HG03060 (cell line): ENCODE measurements around the gene GPS1.

Experiments used
- ATAC-seq: cut with Tn5 transposase; IDR thresholded peaks from one replicate; pipeline ENCODE4 v1.9.1; 2021; ENCODE audit warnings: low read depth, moderate number of reproducible peaks; ENCODE audit not compliant: unreplicated experiment

GPS1 gene

DNA sequence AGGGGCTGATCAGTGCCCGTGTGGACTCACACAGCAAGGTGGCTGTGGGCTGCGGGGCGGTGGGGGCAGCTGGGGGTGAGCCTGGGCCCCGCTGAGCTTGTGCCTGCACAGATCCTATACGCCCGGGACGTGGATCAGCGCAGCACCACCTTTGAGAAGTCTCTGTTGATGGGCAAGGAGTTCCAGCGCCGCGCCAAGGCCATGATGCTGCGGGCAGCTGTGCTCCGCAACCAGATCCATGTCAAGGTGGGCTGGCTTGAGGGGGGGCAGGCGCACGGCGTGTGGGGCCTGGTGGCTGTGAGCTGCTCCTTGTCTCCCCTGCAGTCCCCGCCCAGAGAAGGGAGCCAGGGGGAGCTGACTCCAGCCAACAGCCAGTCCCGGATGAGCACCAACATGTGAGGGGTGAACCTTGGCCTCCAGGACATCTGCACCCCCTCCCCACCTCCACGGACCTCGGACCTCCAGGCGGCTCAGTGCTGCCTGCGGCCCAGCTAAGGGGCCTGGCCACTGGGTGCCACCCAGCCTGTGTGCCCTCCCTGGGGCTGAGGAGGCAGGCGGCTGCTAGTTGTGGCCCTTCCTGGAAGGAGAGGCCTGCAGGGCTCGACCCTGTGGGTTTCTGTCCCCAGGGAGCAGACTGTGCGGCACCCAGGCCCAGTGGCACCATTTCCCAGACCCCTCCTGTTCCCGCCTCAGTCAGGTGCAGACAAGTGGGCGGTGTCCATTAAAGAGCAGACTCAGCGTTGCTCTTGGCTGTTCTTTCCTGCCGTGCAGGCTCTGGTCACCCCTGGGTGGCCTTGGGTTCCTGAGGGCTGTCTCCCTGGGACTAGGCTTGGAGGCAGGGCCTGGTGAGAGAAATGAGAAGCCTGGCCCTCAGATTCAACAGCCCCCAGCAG, 5.3 kb downstream of the GPS1 start:
- ATAC-seq = no peak

DNA sequence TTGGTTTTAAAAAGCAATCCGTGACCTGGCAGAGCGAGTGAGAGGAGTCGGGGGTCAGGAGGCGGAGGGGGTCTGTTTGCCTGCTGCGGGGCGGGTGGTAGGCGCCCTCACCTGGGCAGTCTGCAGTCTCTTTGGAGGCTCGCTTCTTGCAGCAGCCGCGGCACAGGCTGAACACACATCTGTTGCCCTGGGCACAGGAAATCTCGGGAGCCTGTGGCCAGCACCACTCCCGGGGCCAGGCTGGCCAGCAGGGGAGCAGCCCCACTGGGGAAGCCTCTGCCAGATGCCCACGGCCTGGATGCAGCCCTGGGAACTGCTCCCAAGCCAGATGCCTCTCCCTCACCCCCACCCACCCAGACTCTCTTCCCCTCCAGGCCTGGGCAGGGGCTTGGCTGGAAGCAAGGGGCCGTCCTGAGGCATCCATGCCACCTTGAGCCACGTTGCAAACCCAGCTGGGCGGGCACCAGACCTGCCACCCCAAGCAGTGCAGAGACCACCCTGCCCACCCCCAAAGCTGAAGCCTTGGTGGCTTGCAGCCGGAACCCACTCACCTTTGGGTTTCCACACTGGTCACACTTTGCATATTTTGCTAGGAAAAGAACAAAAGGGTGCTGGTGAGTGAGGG, 6.6 kb downstream of the GPS1 start:
- no peak for ATAC-seq

DNA sequence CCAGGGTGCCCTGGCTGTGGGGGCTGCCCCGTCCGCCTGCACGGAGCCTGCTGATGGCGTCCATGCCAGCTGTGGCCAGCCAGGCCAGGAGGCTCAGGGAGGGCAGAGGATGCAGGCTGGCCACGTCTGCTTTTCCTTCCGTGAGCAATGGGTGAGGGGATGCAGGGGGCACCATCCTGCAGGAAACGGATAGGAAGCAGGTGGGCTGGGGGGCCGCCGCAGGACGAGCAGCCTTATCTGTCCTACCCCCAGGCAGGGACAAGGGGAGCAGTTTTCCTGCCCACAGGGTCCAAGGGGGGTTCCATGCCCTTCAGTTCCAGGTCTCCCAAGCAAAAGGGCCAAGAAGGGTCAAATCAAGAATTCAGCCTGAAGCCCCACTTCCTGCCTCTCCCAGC, 7.2 kb downstream of the GPS1 start:
- no peak for ATAC-seq

DNA sequence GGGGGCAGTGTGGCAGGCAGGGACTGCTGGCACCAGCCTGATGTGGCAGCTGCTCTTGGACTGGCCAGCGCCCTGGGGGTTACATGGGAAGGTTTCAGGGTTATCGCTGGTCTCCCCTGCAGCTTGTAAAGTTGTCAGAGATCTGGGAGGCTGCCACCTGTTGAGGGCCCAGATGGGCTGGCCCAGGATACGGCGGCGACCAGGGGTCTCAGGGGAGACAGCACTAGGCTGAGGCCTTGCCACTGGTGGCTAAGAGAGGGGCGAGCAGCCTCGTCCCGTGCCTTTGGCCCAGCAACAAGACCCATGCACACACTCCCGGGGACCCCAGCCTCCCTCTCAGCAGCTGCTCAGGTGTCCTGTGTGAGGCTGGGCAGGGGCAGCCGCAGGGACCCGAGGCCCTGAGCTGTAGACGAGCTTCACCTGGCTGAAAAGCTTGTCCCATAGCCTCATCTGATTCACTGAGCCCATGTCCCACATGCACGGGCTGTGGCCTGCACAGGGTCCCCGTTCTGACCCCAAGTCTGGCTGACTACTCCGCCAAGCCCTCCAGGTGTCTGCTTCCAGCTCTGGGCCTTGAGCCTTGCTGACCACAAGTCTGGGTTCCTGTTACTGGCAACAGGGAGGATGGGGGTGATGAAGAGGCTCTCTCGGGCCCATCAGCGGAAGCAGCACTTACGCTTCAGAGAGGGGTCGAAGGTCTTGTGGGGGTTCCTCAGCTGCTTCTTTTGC, 7.7 kb downstream of the GPS1 start:
- ATAC-seq = no peak

DNA sequence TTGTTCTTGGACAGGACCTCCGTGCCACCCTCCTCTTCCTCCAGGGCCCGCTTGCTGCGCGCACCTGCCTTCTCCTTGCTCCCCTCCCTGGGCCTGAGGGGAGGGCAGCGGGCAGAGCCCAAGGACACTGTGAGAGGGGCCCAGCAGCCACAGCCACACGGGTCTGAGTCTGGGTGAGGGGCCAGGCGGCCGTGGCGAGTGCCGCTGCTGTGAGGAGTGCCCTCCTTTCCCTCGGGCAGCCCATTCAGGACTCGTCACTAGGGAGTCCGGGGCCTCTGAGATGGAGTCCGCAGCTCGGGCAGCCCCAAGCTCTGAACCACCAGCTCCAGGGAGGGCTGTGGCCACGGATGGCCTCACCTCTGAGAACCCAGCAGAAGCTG, 8.3 kb downstream of the GPS1 start:
- no peak for ATAC-seq

DNA sequence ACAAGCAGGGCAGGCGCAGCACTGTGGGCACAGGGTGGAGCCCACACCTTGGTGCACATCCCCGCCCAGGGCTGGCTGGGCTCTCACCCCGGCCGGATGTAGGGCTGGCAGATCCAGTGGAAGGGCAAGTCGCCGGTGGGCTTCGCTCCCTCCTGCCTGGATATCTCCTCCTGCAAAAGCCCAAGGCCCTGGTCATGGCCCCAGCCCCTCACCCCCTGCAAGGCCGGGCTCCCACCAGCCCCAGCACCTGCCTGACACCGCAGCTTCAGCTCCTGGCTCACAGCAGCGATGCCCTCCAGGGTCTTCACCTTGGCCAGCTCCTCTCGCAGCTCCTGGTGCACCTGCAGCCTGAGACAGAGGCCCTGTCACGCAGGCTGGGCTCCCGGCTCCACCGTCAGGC, 8.9 kb downstream of the GPS1 start:
- ATAC-seq = no peak

DNA sequence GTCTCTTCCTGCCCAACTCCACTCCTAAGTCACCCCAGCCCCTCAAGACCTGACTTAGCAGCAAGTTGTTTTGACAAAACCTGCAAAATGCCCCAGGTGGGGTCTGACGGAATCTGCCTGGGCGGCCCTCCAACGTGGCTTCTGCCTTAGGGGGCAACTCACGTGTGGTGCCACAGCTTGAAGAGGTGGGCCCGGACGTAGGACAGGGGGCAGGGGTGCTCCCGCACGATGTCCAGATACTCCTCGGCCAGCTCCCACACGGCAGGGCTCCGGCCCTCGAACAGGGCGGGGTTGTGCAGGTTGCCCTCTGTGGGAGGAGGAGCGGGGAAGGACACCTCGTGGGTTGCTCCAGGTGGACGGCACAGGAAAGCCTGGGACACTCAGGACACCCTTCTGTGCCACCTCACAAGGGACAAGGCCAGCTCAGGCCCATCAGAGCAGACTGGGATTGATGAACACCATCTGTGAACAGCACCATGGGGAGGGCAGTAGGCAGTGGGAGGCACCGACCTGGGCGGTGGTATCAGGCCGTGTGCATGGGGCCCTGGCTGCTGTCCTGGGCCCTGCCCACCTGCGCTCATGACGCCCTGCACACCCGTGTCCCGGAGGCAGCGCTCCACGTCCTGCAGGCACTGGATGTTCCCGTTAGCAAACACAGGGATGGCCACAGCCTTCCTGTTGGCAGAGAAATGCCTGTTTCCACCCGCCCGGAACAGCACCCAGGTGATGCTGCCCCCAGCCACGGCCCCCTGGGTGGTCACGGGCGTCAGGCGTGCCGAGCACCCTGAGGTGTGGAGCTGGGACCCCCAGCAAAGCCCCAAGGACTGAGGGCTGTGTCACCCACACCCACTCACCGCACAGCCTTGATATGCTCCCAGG, 9.6 kb downstream of the GPS1 start:
- ATAC-seq = no peak

DNA sequence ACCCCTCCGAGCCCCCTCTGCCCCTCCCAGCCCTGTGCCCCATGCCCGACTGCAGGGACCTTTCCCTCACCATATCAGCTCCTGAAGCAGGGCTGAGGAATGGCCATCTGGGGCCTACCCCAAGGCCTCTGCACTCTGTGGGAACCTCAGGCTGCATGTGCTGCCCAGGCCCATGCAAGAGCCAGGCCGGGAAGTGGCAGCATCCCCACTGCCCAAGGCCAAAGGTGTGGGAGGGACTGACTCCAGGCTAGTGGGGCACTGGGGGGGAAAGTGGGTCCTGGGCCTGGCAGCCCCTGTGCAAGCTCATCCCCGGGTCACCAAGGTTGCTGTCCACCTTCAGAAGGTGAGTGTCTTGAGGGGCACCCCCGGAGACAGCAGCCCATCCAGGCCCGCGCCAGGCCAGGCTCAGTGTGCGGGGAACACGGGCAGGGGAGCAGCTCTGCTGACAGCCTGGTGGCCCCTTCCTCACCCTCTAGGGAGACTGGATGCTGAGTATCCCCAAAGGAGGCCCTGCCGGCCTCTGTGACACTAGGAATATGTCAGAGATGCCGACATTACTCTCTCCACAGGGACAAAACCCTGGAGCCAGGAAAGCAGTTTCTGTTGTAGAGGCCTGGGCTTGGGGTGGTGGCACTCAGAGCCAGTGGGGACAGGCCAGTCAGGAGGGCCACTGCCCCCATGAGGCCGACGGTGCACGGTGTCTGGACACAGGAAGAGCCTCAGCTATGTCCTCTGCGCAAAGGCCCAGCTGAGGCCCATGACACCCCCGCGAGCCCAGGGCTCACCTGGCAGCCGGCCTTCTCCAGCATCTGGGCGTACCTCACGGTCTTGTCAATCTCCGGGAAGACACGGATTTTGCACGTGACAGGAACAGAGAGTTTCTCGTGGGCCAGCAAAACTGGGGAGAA, 10.6 kb downstream of the GPS1 start:
- ATAC-seq = no peak

DNA sequence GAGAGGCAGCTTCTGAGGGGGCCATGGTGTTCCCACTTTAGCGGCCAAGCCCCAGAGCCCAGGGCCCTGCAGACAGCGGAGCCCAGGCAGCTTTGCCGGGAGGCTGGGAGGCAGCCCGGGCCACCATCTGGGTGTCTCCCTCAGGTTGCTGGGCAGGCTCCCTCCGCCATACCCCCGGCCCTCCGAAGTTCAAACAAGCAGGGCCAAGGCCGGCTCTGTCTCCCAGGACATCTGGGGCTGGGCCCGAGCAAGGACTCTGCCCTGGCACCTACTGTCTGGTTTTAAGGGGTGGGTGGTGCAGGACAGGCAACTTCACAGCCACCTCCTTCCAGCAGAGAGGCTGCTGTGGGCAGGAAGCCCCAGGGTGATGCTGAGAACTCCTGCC, 11.3 kb downstream of the GPS1 start:
- no peak for ATAC-seq

DNA sequence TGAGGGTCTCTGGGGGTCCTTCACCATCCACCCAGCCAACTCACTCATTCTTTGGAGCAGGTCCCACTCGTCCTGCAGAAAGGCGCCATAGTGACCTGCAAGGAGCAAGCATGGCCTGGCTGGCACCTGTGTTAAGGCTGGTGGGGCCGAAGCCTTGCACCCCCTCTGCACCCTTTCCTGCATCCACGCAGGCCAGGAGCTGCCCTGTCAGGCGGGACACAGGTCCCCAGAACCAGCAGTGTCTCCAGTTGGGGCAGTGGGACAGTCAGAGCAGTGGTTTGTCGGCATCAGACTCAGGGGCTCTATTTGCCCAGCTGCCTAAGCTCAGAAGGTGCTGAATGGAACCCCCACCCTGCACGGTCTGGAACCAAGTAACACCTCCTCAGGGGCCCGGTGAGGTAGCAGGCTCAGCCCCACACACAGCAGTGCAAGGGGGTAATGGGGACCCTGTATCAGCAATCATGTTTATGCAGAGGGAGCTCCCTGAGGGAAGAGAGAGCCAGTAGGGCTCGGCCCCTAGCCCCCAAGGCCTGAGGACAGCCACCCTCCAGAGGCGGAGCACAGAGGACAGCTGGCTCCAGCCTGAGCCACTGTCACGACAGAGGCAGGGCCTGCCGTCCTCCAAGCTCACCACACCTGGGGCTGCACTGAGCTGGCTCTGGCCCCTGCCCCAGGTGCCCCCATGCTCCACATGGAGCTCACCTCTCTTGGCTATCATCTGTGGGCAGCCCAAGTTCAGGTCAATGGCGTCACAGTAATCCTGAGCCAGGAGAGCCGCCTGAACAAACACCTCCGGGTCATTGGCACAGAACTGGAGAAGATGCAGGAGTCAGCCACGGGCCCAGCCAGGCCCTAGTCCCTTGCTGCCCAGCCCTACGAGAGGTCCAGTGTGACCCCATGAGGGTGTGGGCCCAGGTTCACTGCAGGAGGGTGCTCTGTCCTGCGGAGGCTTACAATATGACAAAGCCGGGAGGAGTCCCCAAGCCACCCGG, 12.0 kb downstream of the GPS1 start:
- ATAC-seq = no peak

DNA sequence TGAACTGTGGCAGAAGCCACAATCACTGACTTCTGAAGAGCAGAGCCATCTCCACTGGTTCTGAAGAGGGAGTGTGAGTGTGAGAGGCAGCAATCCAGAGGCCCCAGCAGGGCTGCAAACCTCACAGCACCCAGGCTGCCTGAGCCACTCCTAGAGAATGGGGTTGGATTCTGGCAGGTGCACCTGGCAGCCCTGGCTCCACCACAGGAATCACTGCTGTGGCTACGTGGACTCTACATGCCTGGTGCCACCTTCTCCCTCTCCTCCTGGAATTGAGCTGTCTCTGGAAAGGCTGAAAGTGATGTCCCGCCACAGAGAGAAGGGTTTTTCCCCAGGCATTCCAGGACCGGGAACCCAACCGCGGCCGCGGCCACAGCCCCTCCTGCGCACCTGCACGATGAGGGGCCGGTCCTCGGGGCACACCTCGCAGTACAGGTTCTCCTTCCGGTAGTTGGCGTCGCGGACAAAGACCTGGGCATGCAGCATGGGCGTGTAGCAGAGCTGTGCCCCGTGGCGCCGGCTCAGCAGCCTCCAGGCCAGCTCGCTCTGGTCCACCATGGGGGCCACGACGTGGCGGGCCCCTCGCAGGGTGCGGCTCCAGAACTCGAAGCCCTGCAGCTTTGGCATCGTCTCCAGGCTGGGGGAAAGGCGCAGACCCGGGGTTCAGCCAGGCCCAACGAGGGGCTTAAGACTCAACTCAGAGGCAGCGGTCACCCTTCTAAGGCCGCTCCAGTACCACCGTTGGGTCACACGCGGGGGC, 12.9 kb downstream of the GPS1 start:
- no peak for ATAC-seq

DNA sequence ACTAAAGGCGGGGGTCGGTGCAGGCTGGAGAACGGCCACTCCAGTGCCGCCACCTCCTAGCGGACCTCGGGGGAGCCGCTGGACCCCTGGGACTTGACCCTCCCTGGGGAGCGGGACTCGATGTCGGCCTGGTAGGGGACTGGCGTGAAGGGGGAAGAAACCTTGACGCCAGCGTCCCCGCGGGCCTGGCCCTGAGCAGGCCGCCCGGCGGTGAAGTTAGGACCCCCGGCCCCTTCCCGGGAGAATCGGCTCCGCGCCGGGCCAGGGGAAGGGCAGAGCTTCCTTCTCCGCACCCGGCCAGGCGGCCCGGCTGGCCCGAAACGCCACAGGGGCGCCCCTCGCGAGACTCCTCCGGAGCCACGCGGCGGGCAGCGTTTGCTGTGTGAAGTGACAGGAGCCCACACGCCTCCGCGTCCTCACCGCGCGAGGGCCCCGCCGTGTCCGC, 13.5 kb downstream of the GPS1 start:
- ATAC-seq = no peak

DNA sequence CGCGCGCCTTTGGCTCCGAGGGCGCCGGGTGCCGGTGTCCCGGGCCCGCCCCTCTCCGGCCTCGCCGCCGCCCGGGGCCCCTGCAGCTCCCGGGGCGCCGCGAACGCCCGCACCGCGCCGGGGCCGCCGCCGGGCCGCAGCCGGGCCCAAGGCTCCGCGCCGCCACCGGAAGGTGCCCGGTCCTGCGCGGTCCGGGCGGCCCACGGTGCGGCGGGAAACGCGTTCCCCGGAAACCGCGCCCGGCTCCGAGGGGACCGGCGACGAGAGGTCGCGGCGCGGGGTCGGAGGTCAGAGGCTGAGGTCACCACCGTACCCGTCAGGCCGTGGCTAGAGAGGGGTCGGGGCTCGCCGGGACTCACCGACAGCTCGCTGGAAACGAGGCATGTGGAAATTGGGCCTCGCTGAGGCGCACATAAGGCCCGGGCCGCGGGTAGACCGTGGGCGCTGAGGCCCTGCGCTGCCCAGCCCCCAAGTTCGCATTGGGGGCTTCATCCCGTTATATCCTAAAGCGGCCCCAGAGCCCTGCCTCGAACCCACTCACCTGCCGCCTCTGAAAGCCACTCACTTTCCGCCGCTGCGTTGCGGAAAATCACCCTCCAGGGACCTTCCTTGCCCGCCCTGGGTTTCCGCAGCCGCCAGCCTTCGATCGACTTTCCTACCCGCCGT, 14.1 kb downstream of the GPS1 start, which contains the start of gene DUS1L:
DUS1L (minus strand) TSS at position 167 of the 666 bp plus-strand sequence. CDS start 745 bp downstream, outside the sequence.
- no peak for ATAC-seq

DNA sequence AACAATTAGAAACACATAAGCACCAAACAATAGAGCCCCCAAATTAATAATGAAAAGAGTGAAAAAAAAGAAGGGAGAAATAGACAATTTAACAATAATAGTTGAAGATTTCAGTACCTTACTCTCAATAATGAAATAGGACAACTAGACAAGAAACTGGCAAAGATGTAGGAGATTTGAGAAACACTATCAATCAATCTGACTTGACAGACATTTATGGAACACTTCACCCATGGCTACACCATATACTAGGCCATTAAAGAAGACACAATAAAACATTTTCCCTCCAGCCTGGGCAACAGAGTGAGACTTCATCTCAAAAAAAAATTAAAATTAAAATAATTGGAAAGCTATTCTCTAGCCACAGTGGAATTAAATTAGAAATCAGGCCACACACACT, 18.9 kb downstream of the GPS1 start:
- no peak for ATAC-seq

DNA sequence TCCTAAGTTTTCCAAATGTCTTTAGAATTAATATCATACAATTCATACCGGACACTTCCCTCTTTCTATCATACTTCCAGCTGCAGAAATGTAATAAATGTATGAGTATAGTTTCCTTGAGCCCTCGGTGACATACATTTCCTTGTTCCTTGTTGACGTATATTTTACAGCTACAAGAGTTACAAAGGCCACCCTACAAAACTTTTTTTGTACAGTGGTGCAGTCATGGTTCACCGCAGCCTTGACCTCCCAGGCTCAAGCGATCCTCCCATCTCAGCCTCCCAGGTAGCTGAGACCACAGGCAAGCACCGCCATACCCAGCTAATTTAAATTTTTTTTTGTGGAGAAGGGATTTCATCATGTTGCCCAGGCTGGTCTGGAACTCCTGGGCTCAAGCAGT, 21.1 kb downstream of the GPS1 start:
- no peak for ATAC-seq

DNA sequence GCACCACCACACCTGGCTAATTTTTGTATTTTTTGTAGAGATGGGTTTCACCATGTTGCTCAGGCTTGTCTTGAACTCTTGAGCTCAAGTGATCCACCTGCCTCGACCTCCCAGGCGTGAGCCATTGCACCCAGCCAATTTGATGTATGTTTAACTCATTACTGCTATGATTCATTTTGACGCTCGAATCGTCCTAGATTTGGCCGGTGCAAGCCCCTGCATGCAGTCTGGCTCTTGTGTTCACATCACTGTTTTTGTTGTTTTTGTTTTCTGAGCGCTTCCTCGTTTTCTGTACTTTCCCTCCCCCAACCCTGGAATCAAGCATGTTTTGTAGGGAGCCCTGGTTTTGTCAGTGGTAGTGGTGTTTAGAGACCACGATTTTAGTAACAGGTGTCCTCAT, 21.7 kb downstream of the GPS1 start:
- ATAC-seq = no peak
